ENCODE data around the gene CEACAM19. TPM values are rescaled to one million over a fixed set of nuclear protein-coding genes. Genes with fewer than 3 reads are reported as not detected.
"Not testable (repeated sequence)": the region's sequence is repeated elsewhere in the genome, so short reads cannot be mapped to it uniquely, and the experiment has no call there.

Gene CEACAM19
- total RNA-seq, 1 experiment from 2014 or later, result 0.69 TPM

- H3K9me3 ChIP-seq, result no peaks in the 10 kb centered on the region
- H3K4me3 ChIP-seq, result no peak overlapping the region
- no peak for DNase-seq
- no peaks in the 10 kb centered on the region for H3K27me3 ChIP-seq
- H3K36me3 ChIP-seq, result peaks cover 65% of the 10 kb centered on the region
Observed at GRCh38 chr19:44662691-44663385, 8.4 kb upstream of the CEACAM19 start.

- Histone ChIP-seq H3K27me3 (no peaks in the 10 kb centered on the region), H3K36me3 (peaks cover 54% of the 10 kb centered on the region), H3K9me3 (no peaks in the 10 kb centered on the region), H3K4me3 (no peak overlapping the region)
- DNase-seq, result no peak
Observed at GRCh38 chr19:44663996-44664395, 7.3 kb upstream of the CEACAM19 start.

- H3K4me3 ChIP-seq, result no peak overlapping the region
- no peaks in the 10 kb centered on the region for H3K27me3 ChIP-seq
- peaks cover 44% of the 10 kb centered on the region for H3K36me3 ChIP-seq
- H3K9me3 ChIP-seq, result no peaks in the 10 kb centered on the region
- no peak for DNase-seq
Observed at GRCh38 chr19:44664976-44665375, 6.3 kb upstream of the CEACAM19 start.

- no peak for DNase-seq
- peaks cover 24% of the 10 kb centered on the region for H3K36me3 ChIP-seq
- H3K9me3 ChIP-seq, result no peaks in the 10 kb centered on the region
- no peaks in the 10 kb centered on the region for H3K27me3 ChIP-seq
- H3K4me3 ChIP-seq, result no peak overlapping the region
Observed at GRCh38 chr19:44666852-44667556, 4.3 kb upstream of the CEACAM19 start.

GRCh38 chr19:44668985-44669764, 2.1 kb upstream of the CEACAM19 start:
- Histone ChIP-seq H3K9me3 (no peaks in the 10 kb centered on the region), H3K36me3 (peaks cover 10% of the 10 kb centered on the region), H3K27me3 (no peaks in the 10 kb centered on the region), H3K4me3 (no peak overlapping the region)
- DNase-seq, result no peak

GRCh38 chr19:44670027-44670426, 1.3 kb upstream of the CEACAM19 start:
- not testable (repeated sequence) for H3K4me3 ChIP-seq, H3K36me3 ChIP-seq, H3K27me3 ChIP-seq, DNase-seq, H3K9me3 ChIP-seq

GRCh38 chr19:44672226-44672625, 944 bp downstream of the CEACAM19 start:
- Histone ChIP-seq H3K36me3 (no peaks in the 10 kb centered on the region), H3K27me3 (no peaks in the 10 kb centered on the region), H3K9me3 (no peaks in the 10 kb centered on the region), H3K4me3 (no peak overlapping the region)
- no peak for DNase-seq

- Histone ChIP-seq H3K36me3 (no peaks in the 10 kb centered on the region), H3K4me3 (no peak overlapping the region), H3K27me3 (no peaks in the 10 kb centered on the region), H3K9me3 (no peaks in the 10 kb centered on the region)
- DNase-seq, result no peak
Observed at GRCh38 chr19:44673510-44673909, 2.2 kb downstream of the CEACAM19 start.

- Histone ChIP-seq H3K4me3 (no peak overlapping the region), H3K9me3 (no peaks in the 10 kb centered on the region), H3K27me3 (no peaks in the 10 kb centered on the region), H3K36me3 (peaks cover 3% of the 10 kb centered on the region)
- no peak for DNase-seq
Observed at GRCh38 chr19:44675521-44675920, 4.2 kb downstream of the CEACAM19 start.

- H3K9me3 ChIP-seq, result no peaks in the 10 kb centered on the region
- peak; percentile 39 for DNase-seq
- no peaks in the 10 kb centered on the region for H3K27me3 ChIP-seq
- H3K36me3 ChIP-seq, result peaks cover 3% of the 10 kb centered on the region
- H3K4me3 ChIP-seq, result no peak overlapping the region
Observed at GRCh38 chr19:44677019-44677811, 5.9 kb downstream of the CEACAM19 start.

- no peak for DNase-seq
- no peaks in the 10 kb centered on the region for H3K9me3 ChIP-seq
- no peak overlapping the region for H3K4me3 ChIP-seq
- H3K36me3 ChIP-seq, result peaks cover 8% of the 10 kb centered on the region
- H3K27me3 ChIP-seq, result no peaks in the 10 kb centered on the region
Observed at GRCh38 chr19:44680536-44680935, 9.3 kb downstream of the CEACAM19 start.

- Histone ChIP-seq H3K4me3 (no peak overlapping the region), H3K27me3 (no peaks in the 10 kb centered on the region), H3K36me3 (peaks cover 8% of the 10 kb centered on the region), H3K9me3 (no peaks in the 10 kb centered on the region)
- DNase-seq, result no peak
Observed at GRCh38 chr19:44681992-44682790, 10.9 kb downstream of the CEACAM19 start.

GRCh38 chr19:44682807-44683206, 11.5 kb downstream of the CEACAM19 start:
- no peaks in the 10 kb centered on the region; the same call in 1 of the 2 replicates for H3K9me3 ChIP-seq
- no peak for DNase-seq
- H3K4me3 ChIP-seq, result no peak overlapping the region
- no peaks in the 10 kb centered on the region for H3K27me3 ChIP-seq
- H3K36me3 ChIP-seq, result peaks cover 8% of the 10 kb centered on the region

GRCh38 chr19:44683434-44684210, 12.3 kb downstream of the CEACAM19 start:
- Histone ChIP-seq H3K36me3 (peaks cover 8% of the 10 kb centered on the region), H3K27me3 (no peaks in the 10 kb centered on the region), H3K9me3 (no peaks in the 10 kb centered on the region; the same call in 1 of the 2 replicates), H3K4me3 (no peak overlapping the region)
- DNase-seq, result no peak

- not testable (repeated sequence) for H3K27me3 ChIP-seq, H3K4me3 ChIP-seq, DNase-seq, H3K9me3 ChIP-seq, H3K36me3 ChIP-seq
Observed at GRCh38 chr19:44684396-44684795, 13.1 kb downstream of the CEACAM19 start.

Data from MG63 (cell line).